Neural progenitor cell (in vitro differentiated cells): ENCODE results near the gene CDK8. TPM values are rescaled to one million over a fixed set of nuclear protein-coding genes. Genes with fewer than 3 reads are reported as not detected.

Experiments used
- DNase-seq: peaks from one replicate; pipeline ENCODE4 v3.0.0-alpha.2; 2016; ENCODE audit warnings: low spot score
- H2AFZ ChIP-seq: fragments of 200-600 bp; sonication (generic); replicated peaks from 2 replicates; pipeline ENCODE4 v1.6.1; 2016; ENCODE audit warnings: antibody characterized with exemption
- H3F3A ChIP-seq: fragments of 200-600 bp; sonication (generic); 2 replicates; pipeline ENCODE4 v1.6.1; 2016; ENCODE audit warnings: antibody characterized with exemption, low read depth
- H3K27ac ChIP-seq: fragments of 200-600 bp; sonication (generic); 2 replicates; pipeline ENCODE4 v1.5.1; 2016; ENCODE audit warnings: mild to moderate bottlenecking
- H3K27me3 ChIP-seq: fragments of 200-600 bp; sonication (generic); 2 replicates; pipeline ENCODE4 v1.6.1; 2016; ENCODE audit warnings: mild to moderate bottlenecking, moderate library complexity
- H3K36me3 ChIP-seq: fragments of 200-600 bp; sonication (generic); 2 replicates; pipeline ENCODE4 v1.5.1; 2016
- H3K4me1 ChIP-seq: fragments of 200-600 bp; sonication (generic); 2 replicates; pipeline ENCODE4 v1.6.1; 2016; ENCODE audit warnings: mixed run types
- H3K4me2 ChIP-seq: fragments of 200-600 bp; sonication (generic); 2 replicates; pipeline ENCODE4 v1.6.1; 2016
- H3K4me3 ChIP-seq: fragments of 200-600 bp; sonication (generic); 2 replicates; pipeline ENCODE4 v1.5.1; 2016
- H3K79me2 ChIP-seq: fragments of 200-600 bp; sonication (generic); 2 replicates; pipeline ENCODE4 v1.6.1; 2016; ENCODE audit warnings: low read depth
- H3K9ac ChIP-seq: fragments of 200-600 bp; sonication (generic); 2 replicates; pipeline ENCODE4 v1.6.1; 2016
- H3K9me3 ChIP-seq: fragments of 200-600 bp; sonication (generic); 2 replicates; pipeline ENCODE4 v1.5.1; 2016; ENCODE audit warnings: low read depth
- H4K20me1 ChIP-seq: fragments of 200-600 bp; sonication (generic); 2 replicates; pipeline ENCODE4 v1.6.1; 2016; ENCODE audit warnings: low read depth
- H3K27ac Mint-ChIP-seq: 3 replicates; pipeline ENCODE4 v1.8.0; 2021; ENCODE audit warnings: mixed read lengths
- H3K27me3 Mint-ChIP-seq: 2 replicates; pipeline ENCODE4 v1.8.0; 2022; ENCODE audit warnings: low read depth, mild to moderate bottlenecking, inconsistent platforms, moderate library complexity, mixed read lengths; ENCODE audit not compliant: insufficient read depth
- H3K36me3 Mint-ChIP-seq: 3 replicates; pipeline ENCODE4 v1.8.0; 2021; ENCODE audit warnings: mixed read lengths
- H3K4me1 Mint-ChIP-seq: 3 replicates; pipeline ENCODE4 v1.8.0; 2021; ENCODE audit warnings: mixed read lengths
- H3K4me3 Mint-ChIP-seq: 3 replicates; pipeline ENCODE4 v1.8.0; 2021; ENCODE audit warnings: mild to moderate bottlenecking, moderate library complexity, mixed read lengths
- H3K9me3 Mint-ChIP-seq: 3 replicates; pipeline ENCODE4 v1.8.0; 2020; ENCODE audit warnings: mixed read lengths
- CTCF ChIP-seq: fragments of 200-600 bp; sonication (generic); IDR thresholded peaks from 2 replicates; pipeline ENCODE4 v1.5.1; 2017; ENCODE audit warnings: antibody characterized with exemption, mild to moderate bottlenecking
- EZH2 ChIP-seq: fragments of 200-600 bp; sonication (generic); IDR thresholded peaks from 2 replicates; pipeline ENCODE4 v1.6.1; 2017; ENCODE audit warnings: antibody characterized with exemption, mild to moderate bottlenecking, moderate library complexity
- EZH2phosphoT487 ChIP-seq: fragments of 200-600 bp; sonication (generic); IDR thresholded peaks from 2 replicates; pipeline ENCODE4 v1.6.1; 2017; ENCODE audit warnings: antibody characterized with exemption
- total RNA-seq: library from RNA; depleted of rRNA; stranded (reverse); fragments of >200 nt; gene quantifications from 2 replicates; pipeline ENCODE4 v1.2.3, GENCODE V29; 2015; ENCODE audit warnings: low replicate concordance

Gene CDK8
- total RNA-seq, result 51.5 and 69.3 TPM in 2 replicates

- Mint-ChIP-seq H3K27ac (peak within 1 kb of the TSS; percentile 82), H3K36me3 (no peaks in the 10 kb centered on the region), H3K4me3 (peak within 1 kb of the TSS; percentile 98), H3K9me3 (no peaks in the 10 kb centered on the region), H3K4me1 (peaks cover 25% of the 10 kb centered on the region), H3K27me3 (peaks cover 4% of the 10 kb centered on the region)
- peak within 1 kb of the TSS; percentile 91 for H3K27ac ChIP-seq
- peak within 1 kb of the TSS; percentile 94 for H3K4me2 ChIP-seq
- H3K36me3 ChIP-seq, result no peaks in the 10 kb centered on the region
- H3K79me2 ChIP-seq, result peaks cover 46% of the 10 kb centered on the region
- H4K20me1 ChIP-seq, result peaks cover 45% of the 10 kb centered on the region
- TF ChIP-seq EZH2, result no peak
- no peak for TF ChIP-seq CTCF
- no peak for TF ChIP-seq EZH2phosphoT487
- H3K4me3 ChIP-seq, result peak within 1 kb of the TSS; percentile 81
- H2AFZ ChIP-seq, result peak within 1 kb of the TSS; percentile 94
- H3F3A ChIP-seq, result peaks cover 11% of the 10 kb centered on the region
- H3K27me3 ChIP-seq, result peaks cover 21% of the 10 kb centered on the region
- no peaks in the 10 kb centered on the region for H3K9me3 ChIP-seq
- peak; percentile 95 for DNase-seq
- H3K4me1 ChIP-seq, result peaks cover 29% of the 10 kb centered on the region
- H3K9ac ChIP-seq, result peak within 1 kb of the TSS; percentile 45
Measured at GRCh38 chr13:26253787-26254582, at the start of gene CDK8. CDK8 (plus strand) TSS chr13:26254129; CDS start chr13:26254642, 513 bp downstream.

- Histone ChIP-seq H3F3A (no peaks in the 10 kb centered on the region), H3K36me3 (peaks cover 7% of the 10 kb centered on the region), H3K9me3 (no peaks in the 10 kb centered on the region), H3K27me3 (no peaks in the 10 kb centered on the region), H2AFZ (no peak overlapping the region), H3K4me1 (no peaks in the 10 kb centered on the region), H3K4me3 (no peak overlapping the region), H3K27ac (no peak overlapping the region), H3K9ac (no peak overlapping the region), H4K20me1 (no peaks in the 10 kb centered on the region), H3K4me2 (no peak overlapping the region), H3K79me2 (no peaks in the 10 kb centered on the region)
- no peak overlapping the region for H3K4me3 Mint-ChIP-seq
- H3K36me3 Mint-ChIP-seq, result peaks cover 4% of the 10 kb centered on the region
- no peaks in the 10 kb centered on the region for H3K9me3 Mint-ChIP-seq
- no peak for DNase-seq
- H3K27ac Mint-ChIP-seq, result no peak overlapping the region
- no peaks in the 10 kb centered on the region for H3K4me1 Mint-ChIP-seq
- TF ChIP-seq EZH2phosphoT487 (no peak), CTCF (no peak), EZH2 (no peak)
- H3K27me3 Mint-ChIP-seq, result no peaks in the 10 kb centered on the region
Measured at GRCh38 chr13:26208287-26208686, 45.6 kb upstream of the CDK8 start.

- H3K27ac ChIP-seq, result no peak overlapping the region
- Mint-ChIP-seq H3K27ac (no peak overlapping the region), H3K4me1 (no peaks in the 10 kb centered on the region), H3K27me3 (no peaks in the 10 kb centered on the region), H3K9me3 (no peaks in the 10 kb centered on the region), H3K36me3 (peaks cover 32% of the 10 kb centered on the region), H3K4me3 (no peak overlapping the region)
- no peaks in the 10 kb centered on the region for H3K9me3 ChIP-seq
- no peak for TF ChIP-seq EZH2
- TF ChIP-seq CTCF, result no peak
- TF ChIP-seq EZH2phosphoT487, result no peak
- no peaks in the 10 kb centered on the region for H3K4me1 ChIP-seq
- H3K79me2 ChIP-seq, result no peaks in the 10 kb centered on the region
- no peak for DNase-seq
- H3K36me3 ChIP-seq, result peaks cover 34% of the 10 kb centered on the region
- no peaks in the 10 kb centered on the region for H3F3A ChIP-seq
- no peak overlapping the region for H3K9ac ChIP-seq
- no peaks in the 10 kb centered on the region for H3K27me3 ChIP-seq
- H3K4me2 ChIP-seq, result no peak overlapping the region
- no peak overlapping the region for H3K4me3 ChIP-seq
- no peak overlapping the region for H2AFZ ChIP-seq
- no peaks in the 10 kb centered on the region for H4K20me1 ChIP-seq
Measured at GRCh38 chr13:26213345-26213744, 40.6 kb upstream of the CDK8 start.
